Dermis lymphatic vessel endothelial cell (primary cell): Measurements from ENCODE around the gene CD300LD. TPM values are rescaled to one million over a fixed set of nuclear protein-coding genes. Genes with fewer than 3 reads are reported as not detected.

Experiments used
- total RNA-seq: library from RNA; depleted of rRNA; stranded (reverse); fragments of >200 nt; gene quantifications from 2 replicates; pipeline ENCODE4 v1.2.1, GENCODE V29; 2014

The CD300LD gene
- total RNA-seq = not detected in 2 replicates

DNA sequence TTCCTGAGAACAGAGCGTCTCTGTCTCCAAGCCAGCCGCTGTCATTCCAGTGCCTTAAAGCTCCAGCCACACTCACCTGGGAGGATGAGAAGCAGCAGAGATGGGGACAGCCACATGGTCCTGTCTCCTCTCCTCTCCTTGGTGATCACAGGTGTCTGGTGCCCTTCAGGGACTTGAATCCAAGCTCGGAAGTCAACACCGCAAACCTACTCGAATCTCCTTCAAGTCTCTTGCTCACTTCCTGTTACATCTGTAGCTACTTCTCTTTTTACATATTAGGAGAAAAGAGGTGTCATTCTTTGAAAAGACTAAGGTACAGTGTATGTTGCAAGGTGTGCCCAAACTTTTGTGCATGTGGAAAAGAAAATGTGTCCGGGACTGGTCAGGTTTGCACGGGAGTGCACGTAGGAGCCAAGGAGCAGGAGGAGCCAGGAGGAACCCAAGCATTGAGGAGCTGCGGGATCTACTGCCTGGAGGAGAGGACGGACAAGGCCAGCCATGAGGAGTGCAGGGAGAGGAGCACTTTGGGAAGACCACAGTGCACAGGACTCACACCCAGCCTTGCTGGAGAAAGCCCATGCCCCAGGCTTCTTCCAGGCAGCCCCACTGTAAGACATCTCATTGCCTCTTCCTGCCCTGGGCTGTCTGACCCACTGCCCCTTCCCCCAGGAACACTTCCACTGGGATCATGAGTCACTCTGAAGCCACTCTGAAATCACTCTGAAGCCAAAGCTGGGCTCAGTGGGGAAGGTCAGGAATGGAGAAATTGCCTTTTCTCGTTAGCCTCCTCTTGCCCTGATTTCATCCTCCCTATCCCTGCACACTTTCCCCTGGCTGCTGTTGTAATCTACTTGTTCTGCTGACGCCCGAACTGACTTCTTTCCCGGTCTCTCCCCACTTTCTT is at the start of gene CD300LD:
CD300LD (minus strand) TSS at position 197 of the 904 bp plus-strand sequence; CDS start at position 116, 81 bp downstream.

DNA sequence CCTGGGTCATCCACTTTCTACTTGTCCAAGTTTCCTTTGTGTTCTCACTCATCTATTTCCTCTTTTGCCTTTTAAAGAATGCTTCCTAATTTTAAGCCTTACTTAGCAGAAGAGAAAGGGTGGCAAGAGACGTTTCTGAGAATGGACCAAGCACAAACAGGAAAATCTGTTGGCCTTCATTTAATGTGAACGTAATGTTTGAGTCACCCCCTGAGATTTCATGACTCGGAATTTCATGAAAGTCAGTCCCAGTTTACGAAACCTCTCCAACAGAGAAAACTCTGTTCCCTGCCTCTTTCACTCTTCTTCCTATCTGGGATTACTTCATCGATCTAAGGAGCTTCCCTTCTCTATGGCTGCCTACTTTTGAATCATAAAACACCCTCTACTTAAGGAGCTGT is 31.6 kb upstream of the CD300LD start, which contains the start of gene CD300E:
CD300E (minus strand) TSS at position 46 of the 401 bp plus-strand sequence. CDS start 117 bp downstream, outside the sequence.

DNA sequence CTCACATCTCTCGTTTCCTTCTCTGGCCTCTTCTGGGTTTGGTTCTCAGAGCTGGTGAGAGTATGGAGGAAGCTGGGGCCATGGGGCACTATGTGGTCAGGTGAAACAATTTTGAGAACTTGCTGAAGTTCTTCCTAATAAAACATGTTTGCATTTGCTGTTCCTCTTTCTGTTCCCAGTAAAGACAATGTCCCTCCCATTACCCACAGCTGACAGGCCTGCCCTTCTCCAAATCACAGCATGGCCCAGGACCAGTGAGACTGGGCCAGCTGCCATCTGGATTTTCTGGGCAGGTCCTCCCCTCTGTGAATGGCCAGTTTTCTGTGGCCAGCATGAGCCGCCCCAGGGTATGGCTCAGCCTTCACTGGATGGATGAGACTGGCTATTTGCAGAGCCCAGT is 24.7 kb downstream of the CD300LD start, which contains the start of gene CD300H:
CD300H (minus strand) TSS at position 113 of the 400 bp plus-strand sequence.

DNA sequence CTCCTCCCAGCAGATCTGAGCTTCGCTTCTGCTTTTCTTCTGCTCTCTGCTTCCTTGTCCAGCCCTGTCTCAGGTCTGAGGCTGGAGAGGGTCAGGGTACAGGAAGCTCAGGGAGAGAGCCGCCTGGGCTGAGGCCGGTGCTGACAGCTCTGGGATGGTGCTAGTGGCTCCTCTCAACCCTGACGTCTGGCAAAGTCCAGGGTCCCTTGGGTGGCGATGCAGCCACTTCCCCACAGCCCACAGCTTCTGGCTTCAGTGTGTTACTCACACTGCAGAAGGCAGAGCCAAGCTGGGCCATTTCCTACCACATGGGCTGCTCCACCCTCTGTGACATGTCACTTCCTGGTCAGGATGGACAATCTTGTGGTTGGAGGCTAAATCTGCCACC is 46.2 kb downstream of the CD300LD start, which contains the start of gene CD300C:
CD300C (minus strand) TSS at position 273 of the 388 bp plus-strand sequence. CDS start 333 bp downstream, outside the sequence.

DNA sequence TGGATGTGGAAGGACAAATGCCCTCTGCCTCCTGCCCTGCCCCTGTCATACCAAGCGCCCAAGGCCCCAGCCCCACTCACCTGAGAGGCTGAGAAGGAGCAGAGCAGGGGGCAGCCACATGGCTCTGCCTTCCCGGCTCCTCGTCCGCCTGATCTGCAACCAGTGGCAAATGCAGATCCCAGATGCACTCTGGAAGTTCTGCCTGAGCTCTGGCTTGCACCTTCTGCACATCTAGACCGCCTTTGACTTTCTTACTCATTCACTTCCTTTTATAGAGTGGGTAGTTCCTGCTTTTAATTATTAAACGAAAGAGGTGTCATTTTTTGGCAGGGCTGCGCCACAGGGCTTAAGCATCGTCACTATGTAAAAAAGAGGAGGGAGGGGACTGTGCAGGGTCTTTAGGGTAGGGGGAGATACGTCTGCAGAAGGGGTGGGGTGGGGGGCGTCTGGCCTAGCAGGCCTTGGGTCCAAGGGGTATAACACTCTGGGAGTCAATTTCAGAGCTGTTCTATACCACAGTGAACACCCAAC is 60.8 kb downstream of the CD300LD start, which contains the start of gene CD300LB:
CD300LB (minus strand) TSS at position 245 of the 531 bp plus-strand sequence; CDS start at position 120, 125 bp downstream.

Other genes starting within 250 kb of the CD300LD start
- not detected in 2 replicates for gene BTBD17, start 230.4 kb downstream of the CD300LD start, total RNA-seq
- gene GPR142, start 224.8 kb downstream of the CD300LD start, total RNA-seq = not detected in 2 replicates
- 3.9 and 14.3 TPM in 2 replicates for gene GPRC5C, start 160.2 kb downstream of the CD300LD start, total RNA-seq
- gene CD300A, start 125.6 kb downstream of the CD300LD start, total RNA-seq = not detected in 2 replicates
- gene CD300LB, start 60.8 kb downstream of the CD300LD start, total RNA-seq = not detected in 2 replicates
- not detected in 2 replicates for gene CD300C, start 46.2 kb downstream of the CD300LD start, total RNA-seq
- gene CD300H, start 24.8 kb downstream of the CD300LD start, total RNA-seq = not detected in 2 replicates
- gene CD300E, start 31.5 kb upstream of the CD300LD start, total RNA-seq = not detected in 2 replicates
- not detected in 2 replicates for gene CD300LF, start 120.6 kb upstream of the CD300LD start, total RNA-seq
- gene RAB37, start 145.0 kb upstream of the CD300LD start, total RNA-seq = 0.22 and 0.26 TPM in 2 replicates
- gene NHERF1, start 156.3 kb upstream of the CD300LD start, total RNA-seq = 4.2 and 5.8 TPM in 2 replicates
- gene NAT9, start 184.1 kb upstream of the CD300LD start, total RNA-seq = 23.4 and 25.4 TPM in 2 replicates